GM23248 (cell line): ENCODE results near the gene PRKAR1A. TPM values are rescaled to one million over a fixed set of nuclear protein-coding genes. Genes with fewer than 3 reads are reported as not detected.
"Not testable (repeated sequence)": the region's sequence is repeated elsewhere in the genome, so short reads cannot be mapped to it uniquely, and the experiment has no call there.

Experiments
- DNase-seq: peaks from one replicate; pipeline ENCODE4 v3.0.0-alpha.2; 2015
- H2AFZ ChIP-seq: fragments of 200-600 bp; sonication (generic); 2 replicates; pipeline ENCODE4 v1.6.1; 2016; ENCODE audit warnings: antibody characterized with exemption
- H3F3A ChIP-seq: fragments of 200-600 bp; sonication (generic); 2 replicates; pipeline ENCODE4 v1.6.1; 2016; ENCODE audit warnings: mild to moderate bottlenecking, antibody characterized with exemption, mixed run types; ENCODE audit not compliant: insufficient read depth
- H3K27ac ChIP-seq: fragments of 200-600 bp; sonication (generic); 2 replicates; pipeline ENCODE4 v1.5.1; 2016; ENCODE audit warnings: mild to moderate bottlenecking
- H3K27me3 ChIP-seq: fragments of 200-600 bp; sonication (generic); replicated peaks from 2 replicates; pipeline ENCODE4 v1.6.1; 2016; ENCODE audit warnings: mild to moderate bottlenecking; ENCODE audit not compliant: insufficient read depth
- H3K36me3 ChIP-seq: fragments of 200-600 bp; sonication (generic); 2 replicates; pipeline ENCODE4 v1.6.1; 2016; ENCODE audit warnings: low read depth, mild to moderate bottlenecking
- H3K4me1 ChIP-seq: fragments of 200-600 bp; sonication (generic); 2 replicates; pipeline ENCODE4 v1.6.1; 2016; ENCODE audit warnings: mild to moderate bottlenecking; ENCODE audit not compliant: insufficient read depth
- H3K4me2 ChIP-seq: fragments of 200-600 bp; sonication (generic); one replicate; pipeline ENCODE4 v1.6.1; 2016; ENCODE audit warnings: mild to moderate bottlenecking; ENCODE audit not compliant: unreplicated experiment
- H3K4me3 ChIP-seq: fragments of 200-600 bp; sonication (generic); 2 replicates; pipeline ENCODE4 v1.5.1; 2016; ENCODE audit warnings: mild to moderate bottlenecking
- H3K79me2 ChIP-seq: fragments of 200-600 bp; sonication (generic); 2 replicates; pipeline ENCODE4 v1.6.1; 2016; ENCODE audit warnings: mild to moderate bottlenecking; ENCODE audit not compliant: insufficient read depth
- H3K9ac ChIP-seq: fragments of 200-600 bp; sonication (generic); 2 replicates; pipeline ENCODE4 v1.6.1; 2016; ENCODE audit warnings: mild to moderate bottlenecking
- H3K9me2 ChIP-seq: fragments of 200-600 bp; sonication (generic); 2 replicates; pipeline ENCODE4 v1.6.1; 2016; ENCODE audit warnings: mixed run types, mild to moderate bottlenecking, moderate library complexity; ENCODE audit not compliant: insufficient read depth
- H3K9me3 ChIP-seq: fragments of 200-600 bp; sonication (generic); one replicate; pipeline ENCODE4 v1.6.1; 2017; ENCODE audit warnings: low read depth
- H4K20me1 ChIP-seq: fragments of 200-600 bp; sonication (generic); 2 replicates; pipeline ENCODE4 v1.6.0; 2016; ENCODE audit not compliant: insufficient read depth
- EZH2 ChIP-seq: fragments of 200-600 bp; sonication (generic); IDR thresholded peaks from 2 replicates; pipeline ENCODE4 v1.6.1; 2018; ENCODE audit warnings: antibody characterized with exemption, mild to moderate bottlenecking; ENCODE audit not compliant: insufficient read depth, poor library complexity, severe bottlenecking
- EZH2phosphoT487 ChIP-seq: fragments of 200-600 bp; sonication (generic); IDR thresholded peaks from 2 replicates; pipeline ENCODE4 v1.6.1; 2018; ENCODE audit warnings: antibody characterized with exemption, moderate library complexity, mild to moderate bottlenecking, low read depth; ENCODE audit not compliant: insufficient read depth
- WGBS, 2 experiments: methylation state at CpG; one replicate each; pipeline ENCODE4 v1.1.6; 2015 to 2017; ENCODE audit warnings: low lambda C conversion rate in 2 of 2, low coverage in 1 of 2; ENCODE audit errors: missing lambda C conversion rate in 2 of 2; 5-methylcytosine and 5-hydroxymethylcytosine counted together
- in situ Hi-C: fragments of 300-500 bp; cut with MboI; formaldehyde crosslinking; loops from 2 replicates; pipeline ENCODE4 v1.15.0; 2020
- polyA plus RNA-seq: library from polyadenylated mRNA; unstranded; fragments of >200 nt; fragmentation: Nextera tagmentation; extraction: Ambion mirVana; gene quantifications from 2 replicates; pipeline ENCODE4 v1.2.1, GENCODE V29; 2016
- total RNA-seq: library from RNA; depleted of rRNA; stranded (reverse); fragments of >200 nt; shearing (Covaris generic); gene quantifications from 2 replicates; pipeline ENCODE4 v1.2.3, GENCODE V29; 2014

The PRKAR1A gene
- total and polyA plus RNA-seq, 2 experiments from 2014 or later: 281 to 331 TPM

- WGBS, 2 experiments: 69 to 75% methylated on average over 12 of the region's 12 CpGs
- no peak overlapping the region for H3K4me3 ChIP-seq
- no peak overlapping the region for H3K27ac ChIP-seq
- H3K36me3 ChIP-seq: no peaks in the 10 kb centered on the region
- no peaks in the 10 kb centered on the region for H3K9me3 ChIP-seq
- H4K20me1 ChIP-seq: no peaks in the 10 kb centered on the region
- H3F3A ChIP-seq: no peaks in the 10 kb centered on the region; the same call in 1 of the 2 replicates
- DNase-seq: no peak
- no peaks in the 10 kb centered on the region for H3K27me3 ChIP-seq
- H3K4me1 ChIP-seq: 0 out of 2 replicates have a peak, but pooled peaks cover 3% of the 10 kb centered on the region
- no peak overlapping the region for H2AFZ ChIP-seq
- no peak overlapping the region for H3K9ac ChIP-seq
- TF ChIP-seq EZH2 (no peak), EZH2phosphoT487 (no peak)
- no peaks in the 10 kb centered on the region for H3K9me2 ChIP-seq
- no peaks in the 10 kb centered on the region for H3K79me2 ChIP-seq
- in situ Hi-C loops: no loop called here
- no peak overlapping the region for H3K4me2 ChIP-seq
These were observed 20.6 kb upstream of the PRKAR1A start for GRCh38 chr17:68491381-68492231.

GRCh38 chr17:68492394-68493054 lies 19.7 kb upstream of the PRKAR1A start:
- H3K4me2 ChIP-seq, H3F3A ChIP-seq, DNase-seq, H3K9me2 ChIP-seq, H3K4me1 ChIP-seq, H3K9me3 ChIP-seq, H3K9ac ChIP-seq, H3K27ac ChIP-seq, H3K79me2 ChIP-seq, H3K4me3 ChIP-seq, H2AFZ ChIP-seq, in situ Hi-C loops, H3K36me3 ChIP-seq, H3K27me3 ChIP-seq, H4K20me1 ChIP-seq: not testable (repeated sequence)
- 90 to 91% methylated on average over 8 of the region's 8 CpGs for WGBS, 2 experiments

GRCh38 chr17:68495081-68495480 lies 17.1 kb upstream of the PRKAR1A start:
- H3K27ac ChIP-seq: no peak overlapping the region
- 85 to 88% methylated on average over 4 of the region's 4 CpGs for WGBS, 2 experiments
- H3K36me3 ChIP-seq: no peaks in the 10 kb centered on the region
- H4K20me1 ChIP-seq: no peaks in the 10 kb centered on the region
- H3K79me2 ChIP-seq: no peaks in the 10 kb centered on the region
- H3K27me3 ChIP-seq: no peaks in the 10 kb centered on the region
- in situ Hi-C loops: no loop called here
- H3K9me3 ChIP-seq: no peaks in the 10 kb centered on the region
- no peak overlapping the region for H3K4me2 ChIP-seq
- no peak overlapping the region for H3K4me3 ChIP-seq
- no peak for DNase-seq
- no peaks in the 10 kb centered on the region; the same call in 1 of the 2 replicates for H3F3A ChIP-seq
- no peak overlapping the region for H2AFZ ChIP-seq
- 0 out of 2 replicates have a peak, but pooled peaks cover 3% of the 10 kb centered on the region for H3K4me1 ChIP-seq
- no peak overlapping the region for H3K9ac ChIP-seq
- TF ChIP-seq EZH2 (no peak), EZH2phosphoT487 (no peak)
- H3K9me2 ChIP-seq: no peaks in the 10 kb centered on the region

- no peaks in the 10 kb centered on the region for H3K27me3 ChIP-seq
- TF ChIP-seq EZH2: no peak
- no peak for TF ChIP-seq EZH2phosphoT487
- no peak for DNase-seq
- in situ Hi-C loops: no loop called here
- H3K4me2 ChIP-seq: no peak overlapping the region
- H3K9me3 ChIP-seq: no peaks in the 10 kb centered on the region
- no peak overlapping the region for H2AFZ ChIP-seq
- no peaks in the 10 kb centered on the region for H3K9me2 ChIP-seq
- no peak overlapping the region for H3K4me3 ChIP-seq
- no peaks in the 10 kb centered on the region for H3K36me3 ChIP-seq
- WGBS, 2 experiments: 55 to 66% methylated on average over 3 of the region's 3 CpGs
- no peak overlapping the region for H3K27ac ChIP-seq
- H4K20me1 ChIP-seq: no peaks in the 10 kb centered on the region
- no peaks in the 10 kb centered on the region for H3K79me2 ChIP-seq
- H3F3A ChIP-seq: no peaks in the 10 kb centered on the region; the same call in 1 of the 2 replicates
- no peak overlapping the region for H3K9ac ChIP-seq
- 0 out of 2 replicates have a peak, but pooled peaks cover 3% of the 10 kb centered on the region for H3K4me1 ChIP-seq
These were observed 14.3 kb upstream of the PRKAR1A start for GRCh38 chr17:68497885-68498319.
